Measurements from ENCODE around the gene ANKRD50. TPM values are rescaled to one million over a fixed set of nuclear protein-coding genes. Genes with fewer than 3 reads are reported as not detected.

The ANKRD50 gene
- total RNA-seq, 1 experiment from 2014 or later = 21.0 TPM

DNA sequence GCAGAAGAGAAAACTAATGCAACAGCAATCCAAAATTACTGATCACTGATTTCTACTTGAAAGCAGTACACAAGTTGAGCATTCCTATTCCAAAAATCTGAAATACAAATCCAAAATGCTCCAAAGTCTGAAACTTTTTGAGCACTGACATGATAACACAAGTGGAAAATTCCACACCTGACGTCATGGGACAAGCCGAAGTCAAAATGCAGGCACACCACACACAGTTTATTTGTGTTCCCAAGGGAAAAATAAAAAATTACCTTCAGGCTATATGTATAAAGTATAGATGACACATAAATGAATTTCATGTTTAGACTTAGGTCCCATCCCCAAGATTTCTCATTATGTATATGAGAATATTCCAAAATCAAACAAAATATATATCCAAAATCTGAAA is 20.7 kb downstream of the ANKRD50 start:
- peaks cover 20% of the 10 kb centered on the region for H3K36me3 ChIP-seq
- H3K4me3 ChIP-seq = no peak overlapping the region
- no peaks in the 10 kb centered on the region for H3K27me3 ChIP-seq
- H3K4me1 ChIP-seq = peaks cover 3% of the 10 kb centered on the region
- no peak for DNase-seq
- peaks cover 5% of the 10 kb centered on the region; the same call in 1 of the 2 replicates for H3K9me3 ChIP-seq (replicated peaks)
- no peak overlapping the region for H3K27ac ChIP-seq

DNA sequence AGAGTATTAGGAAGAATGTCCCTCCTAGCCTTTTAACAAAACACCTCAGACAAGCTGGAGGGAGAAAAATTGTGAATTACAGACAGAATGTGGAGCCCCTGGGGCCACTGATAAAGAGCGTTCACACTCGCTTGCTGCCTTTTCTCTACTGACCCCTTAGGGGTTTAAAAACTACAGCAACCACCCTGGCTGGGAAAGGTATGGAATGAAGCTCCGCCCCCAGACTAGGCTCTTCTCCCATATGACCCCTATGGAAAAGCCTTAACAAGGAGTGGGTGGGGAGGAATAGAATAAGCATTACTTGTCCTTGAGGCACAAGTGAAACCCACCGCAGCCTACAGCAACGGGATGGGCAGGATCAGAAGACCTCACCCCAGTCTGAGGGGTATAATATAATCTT is 26.3 kb downstream of the ANKRD50 start:
- H3K36me3 ChIP-seq = peaks cover 11% of the 10 kb centered on the region; the same call in 1 of the 2 replicates
- peak overlapping the region; percentile 80 for H3K27ac ChIP-seq
- H3K4me3 ChIP-seq = no peak overlapping the region
- peak; percentile 28 to 49 for DNase-seq
- H3K27me3 ChIP-seq = no peaks in the 10 kb centered on the region
- H3K4me1 ChIP-seq = peaks cover 18% of the 10 kb centered on the region
- no peaks in the 10 kb centered on the region for H3K9me3 ChIP-seq (replicated peaks)

DNA sequence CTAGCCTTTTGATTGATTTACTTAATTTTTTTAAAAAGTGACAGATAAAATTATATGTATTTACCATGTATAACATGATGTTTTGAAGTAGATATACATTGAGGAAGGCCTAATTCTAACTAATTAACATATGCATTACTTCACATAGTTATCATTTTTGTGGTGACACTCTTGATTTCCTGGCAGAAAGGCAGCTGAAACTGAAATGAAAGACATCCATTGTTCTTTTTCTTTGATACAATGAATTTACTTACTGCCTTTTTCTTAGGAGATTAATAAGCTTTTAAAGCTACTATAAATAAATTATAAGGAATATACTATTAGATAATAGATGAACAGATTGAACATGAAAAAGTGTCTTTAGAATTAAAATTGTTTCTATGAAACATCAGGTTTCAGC is 26.7 kb downstream of the ANKRD50 start:
- H3K27ac ChIP-seq = peak overlapping the region; percentile 80
- peaks cover 18% of the 10 kb centered on the region for H3K4me1 ChIP-seq
- H3K27me3 ChIP-seq = no peaks in the 10 kb centered on the region
- no peaks in the 10 kb centered on the region for H3K9me3 ChIP-seq (replicated peaks)
- H3K4me3 ChIP-seq = no peak overlapping the region
- peak in 1 of 2 experiments; percentile 57 for DNase-seq
- peaks cover 11% of the 10 kb centered on the region; the same call in 1 of the 2 replicates for H3K36me3 ChIP-seq

DNA sequence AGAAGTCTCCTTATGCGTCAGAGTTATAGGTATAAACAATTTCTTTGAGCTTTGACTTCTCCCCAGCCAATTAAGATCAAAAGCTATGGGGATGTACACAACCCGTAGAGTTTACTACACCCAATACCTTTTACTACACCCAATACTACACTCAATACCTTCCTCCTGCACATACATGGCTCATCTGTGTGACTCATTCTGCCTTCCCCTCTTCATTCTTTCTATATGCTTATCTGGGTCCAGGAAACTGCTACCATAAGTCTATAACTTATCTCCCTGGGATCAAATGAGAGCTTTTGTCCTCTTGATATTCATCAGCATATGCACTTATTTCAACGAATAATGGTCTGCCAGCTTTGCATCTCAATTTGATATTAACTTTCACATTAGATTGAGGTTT is 28.2 kb downstream of the ANKRD50 start:
- Histone ChIP-seq H3K36me3 (peaks cover 11% of the 10 kb centered on the region; the same call in 1 of the 2 replicates), H3K9me3 (replicated peaks) (no peaks in the 10 kb centered on the region), H3K27ac (no peak overlapping the region), H3K4me3 (no peak overlapping the region), H3K27me3 (no peaks in the 10 kb centered on the region), H3K4me1 (peaks cover 18% of the 10 kb centered on the region)
- no peak for DNase-seq

- no peak for DNase-seq
- Histone ChIP-seq H3K4me3 (no peak overlapping the region), H3K4me1 (peaks cover 18% of the 10 kb centered on the region), H3K9me3 (replicated peaks) (no peaks in the 10 kb centered on the region), H3K27ac (no peak overlapping the region), H3K36me3 (peaks cover 15% of the 10 kb centered on the region; the same call in 1 of the 2 replicates), H3K27me3 (no peaks in the 10 kb centered on the region)
Measured at GRCh38 chr4:124682384-124682783, 30.1 kb downstream of the ANKRD50 start.

- Histone ChIP-seq H3K9me3 (replicated peaks) (no peaks in the 10 kb centered on the region), H3K36me3 (peaks cover 46% of the 10 kb centered on the region), H3K4me1 (no peaks in the 10 kb centered on the region), H3K27me3 (no peaks in the 10 kb centered on the region), H3K27ac (no peak overlapping the region), H3K4me3 (no peak overlapping the region)
- DNase-seq = no peak
Measured at GRCh38 chr4:124666496-124666895, 46.0 kb downstream of the ANKRD50 start.

DNA sequence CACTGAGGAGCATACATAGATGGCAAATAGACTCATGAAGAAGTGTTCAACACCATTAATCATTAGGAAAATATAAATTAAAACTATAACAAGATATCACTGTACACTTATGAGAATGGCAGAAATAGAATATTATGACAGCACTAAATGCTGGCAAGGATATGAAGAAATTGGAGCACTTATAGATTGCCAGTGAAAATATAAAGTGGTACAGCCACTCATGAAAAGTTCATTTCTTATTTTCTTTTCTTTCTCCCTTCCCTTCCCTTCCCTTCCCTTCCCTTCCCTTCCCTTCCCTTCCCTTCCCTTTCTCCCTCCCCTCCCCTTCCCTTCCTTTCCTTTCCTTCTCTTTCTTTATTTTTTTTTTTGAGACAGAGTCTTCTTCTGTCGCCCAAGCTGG is 53.7 kb downstream of the ANKRD50 start:
- H3K4me1 ChIP-seq = no peaks in the 10 kb centered on the region
- no peaks in the 10 kb centered on the region for H3K27me3 ChIP-seq
- H3K9me3 ChIP-seq (replicated peaks) = no peaks in the 10 kb centered on the region
- H3K27ac ChIP-seq = no peak overlapping the region
- no peak for DNase-seq
- H3K36me3 ChIP-seq = 0 out of 2 replicates have a peak, but pooled peaks cover 3% of the 10 kb centered on the region
- H3K4me3 ChIP-seq = no peak overlapping the region

DNA sequence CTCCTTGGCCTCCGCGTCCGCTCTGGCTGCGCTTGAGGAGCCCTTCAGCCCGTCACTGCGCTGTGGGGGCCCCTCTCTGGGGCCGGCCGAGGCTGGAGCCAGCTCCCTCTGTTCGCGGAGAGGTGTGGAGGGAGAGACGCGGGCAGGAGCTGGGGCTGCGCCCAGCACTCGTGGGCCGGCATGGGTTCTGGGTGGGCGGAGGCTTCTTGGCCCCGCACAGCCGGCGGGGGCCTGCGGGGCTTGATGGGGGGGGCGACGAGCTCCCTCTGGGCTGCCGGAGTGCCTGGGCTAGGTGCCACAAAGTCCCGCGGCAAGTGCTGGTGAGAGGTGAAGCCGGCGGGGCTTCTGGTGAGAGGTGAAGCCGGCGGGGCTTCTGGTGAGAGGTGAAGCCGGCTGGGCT is 61.9 kb downstream of the ANKRD50 start:
- Histone ChIP-seq H3K4me3 (no peak overlapping the region), H3K36me3 (no peaks in the 10 kb centered on the region), H3K27me3 (no peaks in the 10 kb centered on the region), H3K9me3 (replicated peaks) (no peaks in the 10 kb centered on the region), H3K27ac (no peak overlapping the region), H3K4me1 (no peaks in the 10 kb centered on the region)
- DNase-seq = no peak

- H3K9me3 ChIP-seq (replicated peaks) = no peaks in the 10 kb centered on the region
- no peak overlapping the region for H3K4me3 ChIP-seq
- H3K27ac ChIP-seq = no peak overlapping the region
- H3K4me1 ChIP-seq = no peaks in the 10 kb centered on the region
- no peak for DNase-seq
- no peaks in the 10 kb centered on the region for H3K27me3 ChIP-seq
- H3K36me3 ChIP-seq = no peaks in the 10 kb centered on the region
Measured at GRCh38 chr4:124647599-124647998, 64.9 kb downstream of the ANKRD50 start.

DNA sequence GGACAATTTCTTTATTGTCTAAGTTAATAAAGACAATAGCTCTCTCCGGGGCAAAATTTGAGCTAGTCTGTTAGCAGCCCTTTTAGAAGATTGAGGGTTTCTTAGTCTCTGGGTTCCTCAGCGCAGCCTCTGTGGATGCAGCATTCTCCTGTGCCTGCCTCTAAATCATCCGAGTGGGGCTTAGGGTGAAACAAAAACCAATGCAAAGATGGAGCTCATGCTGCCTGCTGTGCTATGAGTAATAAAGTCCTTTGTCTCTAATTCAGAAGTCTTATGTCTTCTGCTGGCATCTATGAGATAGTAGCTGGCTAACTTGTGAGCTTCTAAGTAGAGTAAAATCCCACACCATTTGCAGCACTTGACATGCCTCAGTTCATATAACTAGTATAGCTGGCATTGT is 67.9 kb downstream of the ANKRD50 start:
- Histone ChIP-seq H3K36me3 (no peaks in the 10 kb centered on the region), H3K4me3 (no peak overlapping the region), H3K27ac (no peak overlapping the region), H3K27me3 (no peaks in the 10 kb centered on the region), H3K9me3 (replicated peaks) (no peaks in the 10 kb centered on the region), H3K4me1 (no peaks in the 10 kb centered on the region)
- no peak for DNase-seq

DNA sequence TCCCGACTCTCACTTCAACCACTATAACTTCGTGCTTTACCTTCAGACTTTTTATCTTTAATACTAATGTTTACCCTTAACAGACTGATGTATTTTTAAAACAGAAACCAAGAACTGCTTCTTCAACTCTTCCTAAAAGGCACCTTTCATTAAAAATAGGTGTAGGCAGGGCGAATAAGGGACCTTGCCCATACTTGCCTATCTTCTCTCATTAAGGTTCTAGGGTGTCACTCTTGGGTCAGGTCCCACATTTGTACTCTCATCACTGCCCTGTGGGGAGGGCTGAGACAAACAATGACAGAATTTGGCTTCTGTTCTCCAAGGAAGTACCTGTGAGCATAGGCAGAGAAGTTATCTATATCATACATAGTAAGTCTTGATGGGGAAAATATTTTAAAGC is 69.7 kb downstream of the ANKRD50 start:
- no peak overlapping the region for H3K4me3 ChIP-seq
- DNase-seq = no peak
- no peaks in the 10 kb centered on the region for H3K4me1 ChIP-seq
- no peaks in the 10 kb centered on the region for H3K27me3 ChIP-seq
- no peaks in the 10 kb centered on the region for H3K36me3 ChIP-seq
- no peaks in the 10 kb centered on the region for H3K9me3 ChIP-seq (replicated peaks)
- H3K27ac ChIP-seq = no peak overlapping the region

GRCh38 chr4:124641715-124642381 is 70.7 kb downstream of the ANKRD50 start:
- Histone ChIP-seq H3K27me3 (no peaks in the 10 kb centered on the region), H3K9me3 (replicated peaks) (no peaks in the 10 kb centered on the region), H3K4me1 (no peaks in the 10 kb centered on the region), H3K27ac (no peak overlapping the region), H3K4me3 (no peak overlapping the region), H3K36me3 (no peaks in the 10 kb centered on the region)
- no peak for DNase-seq

DNA sequence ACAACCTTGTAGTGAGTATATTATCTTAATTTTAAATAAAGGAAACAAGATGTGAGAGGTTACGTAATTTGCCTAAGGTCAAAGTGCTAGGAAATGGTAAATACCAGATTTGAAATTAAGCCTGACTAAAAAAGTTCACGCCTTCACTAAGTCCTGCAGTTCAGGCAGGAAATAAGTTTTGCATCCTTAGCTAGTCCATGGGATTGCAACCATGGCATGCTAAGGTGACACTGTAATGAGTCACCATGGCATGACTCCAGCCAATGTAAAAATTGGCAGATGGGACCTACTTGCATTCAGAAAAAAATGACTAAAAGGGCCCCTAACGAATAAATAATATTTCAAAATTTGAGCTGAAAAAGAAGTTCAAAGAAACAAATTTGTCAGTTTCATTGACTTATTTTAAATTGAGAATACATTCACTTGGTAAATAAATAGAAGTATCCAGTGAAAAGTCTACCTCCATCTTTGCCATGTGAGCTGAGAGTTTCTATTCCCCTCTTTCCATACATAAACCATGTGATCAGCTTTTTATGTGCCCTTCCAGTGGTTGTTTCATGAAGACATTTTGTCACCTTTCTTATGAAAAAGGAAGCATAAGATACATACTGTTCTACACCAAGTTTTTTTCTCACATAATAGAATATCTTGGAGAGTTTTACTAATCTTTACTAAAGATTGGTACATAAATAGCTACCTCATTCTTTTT is 72.4 kb downstream of the ANKRD50 start:
- Histone ChIP-seq H3K4me1 (no peaks in the 10 kb centered on the region), H3K27ac (no peak overlapping the region), H3K9me3 (replicated peaks) (no peaks in the 10 kb centered on the region), H3K4me3 (no peak overlapping the region), H3K27me3 (no peaks in the 10 kb centered on the region), H3K36me3 (no peaks in the 10 kb centered on the region)
- no peak for DNase-seq

DNA sequence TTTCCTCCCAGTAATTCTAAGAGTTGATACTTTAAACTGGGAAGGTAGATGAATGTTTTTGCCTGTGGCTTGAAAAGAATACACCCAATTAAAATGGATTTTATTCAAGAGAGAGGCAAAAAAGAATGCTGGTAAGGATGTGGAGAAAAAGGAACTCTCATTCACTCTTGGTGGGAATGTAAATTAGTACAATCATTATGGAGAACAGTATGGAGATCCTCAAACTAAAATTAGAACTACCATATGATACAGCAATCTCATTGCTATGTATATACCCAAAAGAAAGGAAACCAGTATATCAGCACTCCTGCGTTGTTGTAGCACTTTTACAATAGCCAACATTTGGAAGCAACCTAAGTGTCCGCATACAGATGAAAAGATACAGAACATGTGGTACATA is 75.2 kb downstream of the ANKRD50 start:
- no peaks in the 10 kb centered on the region for H3K36me3 ChIP-seq
- no peak overlapping the region for H3K4me3 ChIP-seq

GRCh38 chr4:124636788-124637187 is 75.7 kb downstream of the ANKRD50 start:
- Histone ChIP-seq H3K27ac (no peak overlapping the region), H3K4me3 (no peak overlapping the region)
- no peak for DNase-seq

More for the DNA sequence above, 75.2 kb downstream of the ANKRD50 start:
- DNase-seq = no peak
- Histone ChIP-seq H3K27ac (no peak overlapping the region), H3K27me3 (no peaks in the 10 kb centered on the region), H3K9me3 (replicated peaks) (no peaks in the 10 kb centered on the region), H3K4me1 (no peaks in the 10 kb centered on the region)

More at GRCh38 chr4:124636788-124637187, 75.7 kb downstream of the ANKRD50 start:
- no peaks in the 10 kb centered on the region for H3K9me3 ChIP-seq (replicated peaks)
- H3K4me1 ChIP-seq = peaks cover 4% of the 10 kb centered on the region
- H3K27me3 ChIP-seq = no peaks in the 10 kb centered on the region
- no peaks in the 10 kb centered on the region for H3K36me3 ChIP-seq

Data from SJCRH30 (cell line).